Karpas-422 (cell line): ENCODE measurements around the gene IFIT3. TPM values are rescaled to one million over a fixed set of nuclear protein-coding genes. Genes with fewer than 3 reads are reported as not detected.

Source experiments
- DNase-seq: peaks from one replicate; pipeline ENCODE4 v3.0.0-alpha.2; 2015
- H2AFZ ChIP-seq: fragments of 200-600 bp; sonication (generic); 2 replicates; pipeline ENCODE4 v1.6.1; 2014; ENCODE audit warnings: antibody characterized with exemption, low read length, mixed read lengths
- H3K27ac ChIP-seq: fragments of 200-600 bp; sonication (generic); 2 replicates; pipeline ENCODE4 v1.5.1; 2014; ENCODE audit warnings: mild to moderate bottlenecking, low read length, moderate library complexity
- H3K27me3 ChIP-seq: fragments of 200-600 bp; sonication (generic); 2 replicates; pipeline ENCODE4 v1.6.1; 2014; ENCODE audit warnings: low read length, mixed read lengths
- H3K36me3 ChIP-seq: fragments of 200-600 bp; sonication (generic); 2 replicates; pipeline ENCODE4 v1.6.1; 2014; ENCODE audit warnings: low read length, mixed read lengths; ENCODE audit not compliant: insufficient read depth
- H3K4me1 ChIP-seq: fragments of 200-600 bp; sonication (generic); 2 replicates; pipeline ENCODE4 v1.6.1; 2014; ENCODE audit warnings: mild to moderate bottlenecking, low read length, mixed read lengths
- H3K4me2 ChIP-seq: fragments of 200-600 bp; sonication (generic); 2 replicates; pipeline ENCODE4 v1.6.1; 2014; ENCODE audit warnings: low read length, low read depth, mild to moderate bottlenecking; ENCODE audit not compliant: poor library complexity, severe bottlenecking
- H3K4me3 ChIP-seq: fragments of 200-600 bp; sonication (generic); 2 replicates; pipeline ENCODE4 v1.5.1; 2014; ENCODE audit warnings: mild to moderate bottlenecking, antibody characterized with exemption, low read length, mixed read lengths
- H3K79me2 ChIP-seq: fragments of 200-600 bp; sonication (generic); 2 replicates; pipeline ENCODE4 v1.6.1; 2014; ENCODE audit warnings: mild to moderate bottlenecking, low read length, mixed read lengths
- H3K9ac ChIP-seq: fragments of 200-600 bp; sonication (generic); 2 replicates; pipeline ENCODE4 v1.6.0; 2014; ENCODE audit warnings: low read length
- H3K9me2 ChIP-seq: fragments of 200-600 bp; sonication (generic), shearing (Covaris generic); replicated peaks from 2 replicates; pipeline ENCODE4 v1.6.0; 2014; ENCODE audit warnings: mild to moderate bottlenecking, low read length, moderate library complexity; ENCODE audit not compliant: insufficient read depth
- H3K9me3 ChIP-seq: fragments of 300-700, 200-600 bp; sonication (generic); 2 replicates; pipeline ENCODE4 v1.6.1; 2014; ENCODE audit warnings: low read length, mixed read lengths
- H4K20me1 ChIP-seq: fragments of 200-600 bp; sonication (generic); 2 replicates; pipeline ENCODE4 v1.6.1; 2014; ENCODE audit warnings: mild to moderate bottlenecking, antibody characterized with exemption, low read length, low read depth; ENCODE audit not compliant: insufficient read depth
- total RNA-seq: library from RNA; depleted of rRNA; stranded (reverse); fragments of >200 nt; shearing (Covaris generic); gene quantifications from 2 replicates; pipeline ENCODE4 v1.2.3, GENCODE V29; 2014; ENCODE audit warnings: low replicate concordance; rRNA removed

The IFIT3 gene
- total RNA-seq, 1 experiment from 2014 or later = 1.0 TPM

DNA sequence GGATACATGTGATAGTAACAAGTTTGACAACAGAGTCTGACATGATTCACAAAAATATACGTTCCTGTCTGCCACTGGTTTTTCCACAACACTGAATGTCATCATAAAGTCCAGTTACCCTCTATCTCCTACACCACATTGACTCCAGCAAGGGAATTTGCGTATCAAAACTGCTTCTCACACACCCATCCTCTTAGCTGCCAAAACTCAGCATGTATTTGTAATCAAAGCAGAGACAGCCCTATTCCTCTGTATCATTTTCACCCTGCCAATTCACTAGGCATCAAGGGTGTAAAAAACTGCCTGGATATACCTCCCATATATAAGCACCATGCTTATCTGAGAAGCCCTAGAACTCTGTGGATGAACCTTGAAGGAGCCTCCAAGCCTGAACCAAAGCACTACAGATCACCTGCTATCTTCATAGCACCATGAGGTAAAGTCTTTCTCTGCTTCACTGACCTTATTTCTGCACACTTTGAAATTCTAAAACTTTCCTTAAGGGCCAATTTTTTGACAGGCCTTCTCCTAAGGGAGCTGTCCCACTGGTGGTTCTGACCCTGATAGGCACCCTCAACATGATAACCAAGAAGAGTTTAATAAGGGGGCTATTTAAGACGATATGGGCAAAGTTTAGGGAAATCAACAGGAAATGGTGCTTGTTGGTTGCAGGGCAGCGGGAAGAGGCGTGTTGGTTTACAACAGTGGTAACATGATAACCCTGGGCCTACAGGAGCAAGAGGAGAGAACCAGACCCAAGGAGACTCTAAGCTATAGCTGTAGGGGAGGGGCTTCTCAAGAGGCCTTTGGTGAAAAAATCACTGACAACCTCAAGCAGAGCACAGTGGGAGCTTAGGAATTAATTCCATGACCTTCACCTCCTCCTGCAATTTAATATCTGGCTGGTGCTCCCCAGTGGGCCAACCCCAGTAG, 50.2 kb downstream of the IFIT3 start, which contains the start of gene IFIT1B:
TSS of gene IFIT1B (plus strand) at position 352 of the 933 bp plus-strand sequence. CDS start at position 432, 80 bp downstream.
- Histone ChIP-seq H2AFZ (no peak within 1 kb of the TSS), H3K4me2 (no peak within 1 kb of the TSS), H3K9me3 (no peaks in the 10 kb centered on the region), H3K79me2 (no peaks in the 10 kb centered on the region), H3K4me3 (no peak within 1 kb of the TSS), H3K27me3 (no peaks in the 10 kb centered on the region), H3K36me3 (no peaks in the 10 kb centered on the region), H3K4me1 (no peaks in the 10 kb centered on the region), H3K9me2 (no peaks in the 10 kb centered on the region), H3K9ac (no peak within 1 kb of the TSS), H3K27ac (no peak within 1 kb of the TSS), H4K20me1 (no peaks in the 10 kb centered on the region)
- DNase-seq = no peak

DNA sequence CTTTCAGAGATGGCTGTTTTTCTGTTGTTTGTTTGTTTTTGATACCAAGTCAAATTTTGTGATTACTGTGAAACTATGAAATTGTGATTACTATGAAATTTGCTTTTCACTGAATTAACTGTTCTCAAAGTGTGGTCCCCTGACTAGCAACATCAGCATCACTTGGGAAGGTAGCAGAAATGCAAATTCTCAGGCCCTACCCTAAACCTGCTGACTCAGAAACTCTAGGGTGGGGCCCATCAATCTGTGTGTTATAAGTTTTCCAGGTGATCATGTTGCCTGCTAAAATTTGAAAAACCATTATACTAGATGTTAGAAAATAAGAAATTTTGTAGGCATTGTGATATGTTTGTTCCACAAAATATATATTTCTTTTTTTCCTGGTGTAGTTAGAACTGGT, 51.3 kb downstream of the IFIT3 start:
- no peak overlapping the region for H3K9ac ChIP-seq
- no peaks in the 10 kb centered on the region for H3K27me3 ChIP-seq
- no peaks in the 10 kb centered on the region for H3K36me3 ChIP-seq
- no peaks in the 10 kb centered on the region for H3K79me2 ChIP-seq
- no peak overlapping the region for H2AFZ ChIP-seq
- no peak overlapping the region for H3K27ac ChIP-seq
- no peak for DNase-seq
- no peaks in the 10 kb centered on the region for H3K9me3 ChIP-seq
- H3K4me2 ChIP-seq = no peak overlapping the region
- no peaks in the 10 kb centered on the region for H3K9me2 ChIP-seq
- H3K4me3 ChIP-seq = no peak overlapping the region
- no peaks in the 10 kb centered on the region for H3K4me1 ChIP-seq
- no peaks in the 10 kb centered on the region for H4K20me1 ChIP-seq

DNA sequence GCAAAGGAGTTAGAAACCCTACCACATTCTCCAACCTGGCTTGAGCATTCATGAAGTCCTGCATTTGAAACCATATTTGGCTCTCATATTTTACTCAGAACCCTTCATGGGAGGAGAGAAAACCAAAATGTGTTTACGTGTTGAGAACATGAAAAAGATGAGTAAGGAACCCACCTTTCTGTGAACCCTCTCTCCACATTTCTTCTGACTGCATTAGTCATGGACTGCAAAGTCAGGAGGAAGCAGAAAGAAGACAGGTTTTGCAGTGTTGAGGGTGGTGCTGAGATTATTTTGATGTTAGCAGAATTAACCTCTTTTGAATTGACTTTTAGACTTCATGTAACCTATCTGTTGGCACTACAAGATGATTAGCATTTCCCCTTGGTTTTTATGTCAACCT, 55.0 kb downstream of the IFIT3 start:
- H3K4me1 ChIP-seq = no peaks in the 10 kb centered on the region
- H3K36me3 ChIP-seq = no peaks in the 10 kb centered on the region
- H3K9me3 ChIP-seq = no peaks in the 10 kb centered on the region
- H3K27me3 ChIP-seq = no peaks in the 10 kb centered on the region
- H3K79me2 ChIP-seq = no peaks in the 10 kb centered on the region
- no peak overlapping the region for H3K9ac ChIP-seq
- H3K9me2 ChIP-seq = no peaks in the 10 kb centered on the region
- no peak for DNase-seq
- H2AFZ ChIP-seq = no peak overlapping the region
- no peak overlapping the region for H3K4me3 ChIP-seq
- no peaks in the 10 kb centered on the region for H4K20me1 ChIP-seq
- no peak overlapping the region for H3K4me2 ChIP-seq
- H3K27ac ChIP-seq = no peak overlapping the region

DNA sequence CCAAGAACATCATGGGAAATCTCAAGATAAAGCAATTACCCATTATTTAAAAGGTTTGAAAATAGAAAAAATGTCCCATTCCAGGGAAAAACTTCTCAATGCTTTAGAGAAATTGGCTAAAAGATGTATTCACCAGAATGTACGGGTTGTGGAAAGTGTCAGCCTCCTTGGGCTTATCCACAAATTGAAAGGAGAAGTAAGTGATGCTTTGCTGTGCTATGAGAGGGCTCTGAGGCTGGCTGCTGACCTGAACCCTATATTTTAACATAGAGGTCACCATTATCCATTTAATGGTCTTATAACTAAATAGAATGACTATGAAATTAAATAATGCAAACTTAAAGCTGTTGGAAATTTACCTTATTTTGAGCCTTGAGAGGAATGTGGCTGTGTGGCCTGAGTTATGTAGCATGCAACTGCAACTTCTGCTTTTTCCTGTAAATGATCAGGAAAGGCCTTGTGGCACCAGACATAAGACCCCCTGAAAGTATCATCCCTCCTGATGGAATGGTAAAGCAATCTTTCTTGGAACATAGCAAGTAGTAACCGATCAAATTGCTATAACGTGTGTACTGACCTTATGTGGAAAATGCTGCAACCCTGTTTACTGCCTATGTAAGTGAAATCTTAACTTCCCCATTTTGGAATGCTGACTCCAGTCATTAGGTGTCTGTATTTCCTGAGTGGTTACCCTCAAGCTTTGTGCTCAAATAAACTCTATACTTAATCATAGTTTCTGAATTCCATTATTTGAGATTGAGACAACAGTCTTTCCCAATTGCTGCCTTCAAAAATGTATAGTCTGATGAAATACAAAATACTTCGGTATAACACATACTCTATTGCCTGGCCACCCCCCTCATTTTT, 56.9 kb downstream of the IFIT3 start:
- Histone ChIP-seq H4K20me1 (no peaks in the 10 kb centered on the region), H3K4me2 (no peak overlapping the region), H3K4me1 (no peaks in the 10 kb centered on the region), H3K27me3 (no peaks in the 10 kb centered on the region), H3K9ac (no peak overlapping the region), H3K4me3 (no peak overlapping the region), H3K9me3 (no peaks in the 10 kb centered on the region), H3K36me3 (no peaks in the 10 kb centered on the region), H3K27ac (no peak overlapping the region), H3K9me2 (no peaks in the 10 kb centered on the region), H3K79me2 (no peaks in the 10 kb centered on the region), H2AFZ (no peak overlapping the region)
- DNase-seq = no peak

- H3K9ac ChIP-seq = no peak overlapping the region
- H3K4me2 ChIP-seq = no peak overlapping the region
- H3K4me1 ChIP-seq = peaks cover 6% of the 10 kb centered on the region
- no peaks in the 10 kb centered on the region for H3K27me3 ChIP-seq
- no peak overlapping the region for H3K4me3 ChIP-seq
- no peaks in the 10 kb centered on the region for H4K20me1 ChIP-seq
- H3K79me2 ChIP-seq = no peaks in the 10 kb centered on the region
- no peak for DNase-seq
- no peaks in the 10 kb centered on the region for H3K9me2 ChIP-seq
- no peaks in the 10 kb centered on the region for H3K9me3 ChIP-seq
- no peak overlapping the region for H2AFZ ChIP-seq
- no peaks in the 10 kb centered on the region for H3K36me3 ChIP-seq
- H3K27ac ChIP-seq = no peak overlapping the region
These were observed 61.0 kb downstream of the IFIT3 start for GRCh38 chr10:89388806-89389205.

- Histone ChIP-seq H3K9ac (no peak overlapping the region), H3K36me3 (no peaks in the 10 kb centered on the region), H4K20me1 (no peaks in the 10 kb centered on the region), H3K79me2 (no peaks in the 10 kb centered on the region), H2AFZ (no peak overlapping the region), H3K27me3 (no peaks in the 10 kb centered on the region), H3K4me2 (no peak overlapping the region), H3K27ac (no peak overlapping the region), H3K9me3 (no peaks in the 10 kb centered on the region), H3K9me2 (no peaks in the 10 kb centered on the region), H3K4me3 (no peak overlapping the region), H3K4me1 (peaks cover 6% of the 10 kb centered on the region)
- no peak for DNase-seq
These were observed 61.5 kb downstream of the IFIT3 start for GRCh38 chr10:89389254-89389653.

Other genes with a start within 250 kb of the IFIT3 start
- gene CH25H, start 120.7 kb upstream of the IFIT3 start, total RNA-seq = not detected in 2 replicates
- gene LIPA, start 76.2 kb upstream of the IFIT3 start, total RNA-seq = 14.5 and 20.9 TPM in 2 replicates
- 0.75 and 0.97 TPM in 2 replicates for gene IFIT2, start 26.0 kb upstream of the IFIT3 start, total RNA-seq
- gene IFIT1B, start 50.1 kb downstream of the IFIT3 start, total RNA-seq = 0.78 TPM in 1 of 2 replicates, not detected in the other
- gene IFIT1, start 64.6 kb downstream of the IFIT3 start, total RNA-seq = 0.18 and 0.30 TPM in 2 replicates
- 0.29 and 0.30 TPM in 2 replicates for gene IFIT5, start 86.6 kb downstream of the IFIT3 start, total RNA-seq
- not detected in 2 replicates for gene SLC16A12, start 207.6 kb downstream of the IFIT3 start, total RNA-seq